Thyroid gland (tissue), 4 donors: ENCODE data around the gene TSTD2. TPM values are rescaled to one million over a fixed set of nuclear protein-coding genes. Genes with fewer than 3 reads are reported as not detected.
A peak's percentile ranks its signal among the peaks of the same experiment; 100 is the strongest.

Experiments
- DNase-seq, 2 donors: peaks; one replicate each; pipeline ENCODE4 v3.0.0-alpha.2; 2019
- H3K27ac ChIP-seq, 3 donors: fragments of 200-600 bp; sonication (generic); 1 replicate in 2 of 3; 2 replicates in 1 of 3; pipeline ENCODE4 v1.5.1; 2016 to 2019; ENCODE audit warnings: mild to moderate bottlenecking in 1 of 3, moderate library complexity in 1 of 3
- H3K27me3 ChIP-seq: fragments of 200-600 bp; sonication (generic); one replicate; pipeline ENCODE4 v1.5.1; 2019
- H3K36me3 ChIP-seq, 2 donors: fragments of 200-600 bp; sonication (generic); one replicate each; pipeline ENCODE4 v1.5.1; 2016 to 2019
- H3K4me1 ChIP-seq, 2 donors: fragments of 200-600 bp; sonication (generic); one replicate each; pipeline ENCODE4 v1.5.1; 2017 to 2019
- H3K4me3 ChIP-seq, 3 donors: fragments of 200-600 bp; sonication (generic); replicated peaks in 1 of 3; 1 replicate in 2 of 3; 2 replicates in 1 of 3; pipeline ENCODE4 v1.5.1; 2016; ENCODE audit warnings: mild to moderate bottlenecking in 1 of 3
- H3K9me3 ChIP-seq: fragments of 200-600 bp; sonication (generic); one replicate; pipeline ENCODE4 v1.5.1; 2017
- POLR2A ChIP-seq, 2 donors: fragments of 450-650 bp; IDR thresholded peaks; one replicate each; pipeline ENCODE4 v1.6.1; 2017; ENCODE audit warnings: antibody characterized with exemption in 2 of 2, mild to moderate bottlenecking in 2 of 2, moderate library complexity in 1 of 2
- WGBS, 2 donors: methylation state at CpG; one replicate each; pipeline ENCODE4 v1.1.5; 2017; 5-methylcytosine and 5-hydroxymethylcytosine counted together
- intact Hi-C: fragments of 100-400 bp; cut with DNase I; formaldehyde crosslinking; loops from one replicate; pipeline ENCODE4 v1.15.1; 2023
- total RNA-seq, 4 donors: library from RNA; depleted of rRNA; stranded (reverse); fragments of >200 nt; gene quantifications; one replicate each; pipeline ENCODE4 v1.2.3, GENCODE V29; 2016
- TF ChIP-seq, protein P1 (sequence below), 6 experiments: fragments of 200-600 bp in 3 of 6; fragments of 450-650 bp in 3 of 6; sonication (generic) in 3 of 6; IDR thresholded peaks; one replicate each; pipeline ENCODE4 v1.5.1; 2016 to 2019; ENCODE audit warnings: antibody characterized with exemption in 6 of 6, mild to moderate bottlenecking in 2 of 6, inconsistent platforms in 1 of 6, moderate library complexity in 1 of 6

Gene TSTD2
- total RNA-seq, 4 donors from 2014 or later: 34.1 to 53.1 (median 34.7) TPM

DNA sequence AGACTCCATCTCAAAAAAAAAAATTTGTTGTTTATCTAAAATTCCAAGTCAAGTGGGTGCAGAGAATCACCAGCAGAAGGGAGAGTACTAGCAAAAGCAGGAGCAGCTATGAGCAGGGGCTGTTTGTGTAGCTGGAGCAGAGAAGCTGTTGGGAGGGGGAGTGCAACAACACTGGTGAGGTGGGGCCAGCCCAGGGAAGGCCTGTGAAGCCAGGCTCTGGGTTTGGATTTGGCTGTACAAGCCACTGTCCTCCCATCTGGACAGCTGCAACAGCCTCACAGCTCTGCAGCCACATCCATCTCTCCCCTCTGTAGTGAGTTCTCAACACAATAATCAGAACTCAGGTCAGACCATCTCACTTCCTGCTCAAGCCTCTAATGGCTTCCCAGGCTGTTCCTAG, 72.3 kb downstream of the TSTD2 start:
- Histone ChIP-seq H3K9me3 (no peaks in the 10 kb centered on the region), H3K36me3 (peaks cover 0 to 6% of the 10 kb centered on the region in 2 donors), H3K4me1 (peaks cover 76 to 83% of the 10 kb centered on the region in 2 donors), H3K4me3 (no peak overlapping the region), H3K27ac (peak overlapping the region; percentile 68 to 93 (median 72)), H3K27me3 (no peaks in the 10 kb centered on the region)
- intact Hi-C loops: no loop called here
- TF ChIP-seq, protein P1, sequence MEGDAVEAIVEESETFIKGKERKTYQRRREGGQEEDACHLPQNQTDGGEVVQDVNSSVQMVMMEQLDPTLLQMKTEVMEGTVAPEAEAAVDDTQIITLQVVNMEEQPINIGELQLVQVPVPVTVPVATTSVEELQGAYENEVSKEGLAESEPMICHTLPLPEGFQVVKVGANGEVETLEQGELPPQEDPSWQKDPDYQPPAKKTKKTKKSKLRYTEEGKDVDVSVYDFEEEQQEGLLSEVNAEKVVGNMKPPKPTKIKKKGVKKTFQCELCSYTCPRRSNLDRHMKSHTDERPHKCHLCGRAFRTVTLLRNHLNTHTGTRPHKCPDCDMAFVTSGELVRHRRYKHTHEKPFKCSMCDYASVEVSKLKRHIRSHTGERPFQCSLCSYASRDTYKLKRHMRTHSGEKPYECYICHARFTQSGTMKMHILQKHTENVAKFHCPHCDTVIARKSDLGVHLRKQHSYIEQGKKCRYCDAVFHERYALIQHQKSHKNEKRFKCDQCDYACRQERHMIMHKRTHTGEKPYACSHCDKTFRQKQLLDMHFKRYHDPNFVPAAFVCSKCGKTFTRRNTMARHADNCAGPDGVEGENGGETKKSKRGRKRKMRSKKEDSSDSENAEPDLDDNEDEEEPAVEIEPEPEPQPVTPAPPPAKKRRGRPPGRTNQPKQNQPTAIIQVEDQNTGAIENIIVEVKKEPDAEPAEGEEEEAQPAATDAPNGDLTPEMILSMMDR (IDR thresholded peaks at IDR 0.05): no peak
- peak in 1 of 2 donors; percentile 52 for TF ChIP-seq POLR2A (IDR thresholded peaks at IDR 0.05)
- DNase-seq: peak; percentile 81 to 82

DNA sequence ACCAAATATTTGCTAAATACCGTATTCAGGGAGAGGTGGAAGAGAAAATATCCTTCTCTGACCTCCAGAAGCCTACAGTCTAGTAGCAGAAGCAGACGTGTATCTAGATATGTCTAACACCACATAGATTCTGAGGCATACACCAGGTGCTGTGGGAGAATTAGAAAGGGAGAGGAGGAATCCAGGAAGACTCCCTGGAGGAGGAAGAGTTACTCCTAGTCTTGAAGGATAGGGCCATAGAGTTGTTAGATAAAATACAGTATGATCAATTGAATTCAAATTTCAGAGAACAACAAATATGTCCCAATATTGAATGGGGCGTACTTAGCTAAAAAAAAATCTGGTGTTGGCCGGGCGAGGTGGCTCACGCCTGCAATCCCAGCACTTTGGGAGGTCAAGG, 73.0 kb downstream of the TSTD2 start:
- Histone ChIP-seq H3K4me1 (peaks cover 80 to 86% of the 10 kb centered on the region in 2 donors), H3K36me3 (no peaks in the 10 kb centered on the region), H3K4me3 (no peak overlapping the region), H3K9me3 (no peaks in the 10 kb centered on the region), H3K27me3 (no peaks in the 10 kb centered on the region), H3K27ac (peak overlapping the region; percentile 68 to 93 (median 72))
- intact Hi-C loops: no loop called here
- no peak for TF ChIP-seq POLR2A (IDR thresholded peaks at IDR 0.05)
- TF ChIP-seq, protein P1 (IDR thresholded peaks at IDR 0.05): no peak
- 87 to 96% methylated on average over 6 of the region's 6 CpGs for WGBS, 2 donors
- no peak for DNase-seq

DNA sequence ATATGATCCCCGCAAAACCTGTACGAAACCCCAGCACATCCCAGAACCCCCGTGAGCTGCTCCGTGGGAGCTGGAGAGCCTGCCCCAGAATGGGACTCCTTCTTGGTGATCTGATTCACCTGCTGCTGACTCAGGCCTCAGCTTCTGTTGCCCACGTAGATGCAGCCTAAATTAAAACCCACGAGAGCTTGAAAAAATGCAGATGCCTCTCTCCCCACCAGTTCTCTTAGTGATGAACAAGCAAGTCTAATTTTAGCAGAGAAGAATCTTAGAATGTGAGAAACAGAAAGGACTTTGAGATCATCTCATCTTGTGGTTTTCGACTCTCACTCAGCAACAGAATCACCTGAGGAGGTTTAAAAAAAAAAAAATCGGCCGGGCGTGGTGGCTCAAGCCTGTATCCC, 74.1 kb downstream of the TSTD2 start:
- Histone ChIP-seq H3K36me3 (no peaks in the 10 kb centered on the region), H3K27ac (peak overlapping the region; percentile 97 to 98 (median 97)), H3K4me3 (no peak overlapping the region), H3K27me3 (no peaks in the 10 kb centered on the region), H3K4me1 (peaks cover 72 to 82% of the 10 kb centered on the region in 2 donors), H3K9me3 (no peaks in the 10 kb centered on the region)
- DNase-seq: no peak
- TF ChIP-seq, protein P1 (IDR thresholded peaks at IDR 0.05): no peak
- no peak for TF ChIP-seq POLR2A (IDR thresholded peaks at IDR 0.05)
- WGBS, 2 donors: 86 to 90% methylated on average over 10 of the region's 10 CpGs
- intact Hi-C loops: no loop called here

GRCh38 chr9:97558701-97559101, 74.5 kb downstream of the TSTD2 start:
- WGBS, 2 donors: 69 to 73% methylated on average over 3 of the region's 3 CpGs
- peaks cover 70 to 78% of the 10 kb centered on the region in 2 donors for H3K4me1 ChIP-seq

GRCh38 chr9:97557606-97558095, 75.5 kb downstream of the TSTD2 start:
- 8 to 18% methylated on average over 7 of the region's 7 CpGs for WGBS, 2 donors
- H3K4me3 ChIP-seq: no peak overlapping the region
- peaks cover 65 to 71% of the 10 kb centered on the region in 2 donors for H3K4me1 ChIP-seq

More at GRCh38 chr9:97558701-97559101, 74.5 kb downstream of the TSTD2 start:
- Histone ChIP-seq H3K27me3 (no peaks in the 10 kb centered on the region), H3K36me3 (no peaks in the 10 kb centered on the region), H3K27ac (peak overlapping the region; percentile 97 to 98 (median 97)), H3K4me3 (no peak overlapping the region), H3K9me3 (no peaks in the 10 kb centered on the region)
- intact Hi-C loops: no loop called here
- TF ChIP-seq, protein P1 (IDR thresholded peaks at IDR 0.05): no peak
- TF ChIP-seq POLR2A (IDR thresholded peaks at IDR 0.05): no peak
- DNase-seq: no peak

More at GRCh38 chr9:97557606-97558095, 75.5 kb downstream of the TSTD2 start:
- Histone ChIP-seq H3K36me3 (no peaks in the 10 kb centered on the region), H3K27ac (peak overlapping the region; percentile 97 to 98 (median 97)), H3K9me3 (no peaks in the 10 kb centered on the region), H3K27me3 (no peaks in the 10 kb centered on the region)
- TF ChIP-seq, protein P1 (IDR thresholded peaks at IDR 0.05): peak in 1 of 6 experiments; percentile 12
- TF ChIP-seq POLR2A (IDR thresholded peaks at IDR 0.05): peak in 1 of 2 donors; percentile 68
- DNase-seq: peak; percentile 85 to 89
- intact Hi-C loops: no loop called here
